Measurements from ENCODE around the gene GHRHR.

The GHRHR gene

DNA sequence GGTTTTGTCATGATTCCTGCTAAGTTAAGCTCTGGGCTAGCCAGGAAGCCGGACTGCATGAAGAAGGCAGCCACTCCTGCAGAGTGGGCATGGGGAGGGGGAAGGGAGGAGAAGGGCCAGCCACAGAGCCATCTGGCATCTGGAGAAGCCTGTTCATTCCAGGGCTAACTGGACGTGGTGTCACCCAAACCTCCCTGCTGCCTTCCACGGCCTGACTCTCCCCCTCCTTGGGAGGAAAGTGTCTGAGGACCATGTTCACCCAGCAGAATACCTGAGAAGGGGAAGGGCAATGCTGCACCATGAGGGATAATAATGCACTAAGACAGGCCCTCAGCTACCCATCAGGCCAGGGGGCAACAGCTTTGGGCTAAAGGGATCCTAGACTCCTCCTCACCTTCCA, 36.7 kb upstream of the GHRHR start:
- intact Hi-C loops (cut with DNase I): no loop called here
- DNase-seq: peak in 3 of 10 donors; percentile 2 to 66 (median 35)

DNA sequence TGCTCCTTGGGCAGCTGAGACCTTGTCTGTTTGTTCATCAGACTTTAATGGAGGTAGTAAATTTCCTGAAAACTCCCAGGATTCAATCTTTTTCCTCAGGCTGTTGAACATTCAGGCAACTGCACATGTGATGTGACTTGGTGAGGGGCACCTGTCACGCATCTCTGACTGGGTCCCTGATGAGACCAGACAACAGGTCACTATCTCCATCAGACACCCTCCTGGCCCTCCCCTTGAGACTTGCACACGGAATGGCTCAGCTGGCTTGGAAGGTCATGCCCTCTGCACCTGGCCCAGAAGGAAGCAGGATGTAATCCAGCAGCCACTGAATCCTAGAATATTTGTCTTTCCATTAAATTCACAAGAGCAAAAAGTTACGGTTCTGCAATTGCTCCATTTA, 36.2 kb upstream of the GHRHR start:
- DNase-seq: peak in 3 of 10 donors; percentile 1 to 20 (median 7)

DNA sequence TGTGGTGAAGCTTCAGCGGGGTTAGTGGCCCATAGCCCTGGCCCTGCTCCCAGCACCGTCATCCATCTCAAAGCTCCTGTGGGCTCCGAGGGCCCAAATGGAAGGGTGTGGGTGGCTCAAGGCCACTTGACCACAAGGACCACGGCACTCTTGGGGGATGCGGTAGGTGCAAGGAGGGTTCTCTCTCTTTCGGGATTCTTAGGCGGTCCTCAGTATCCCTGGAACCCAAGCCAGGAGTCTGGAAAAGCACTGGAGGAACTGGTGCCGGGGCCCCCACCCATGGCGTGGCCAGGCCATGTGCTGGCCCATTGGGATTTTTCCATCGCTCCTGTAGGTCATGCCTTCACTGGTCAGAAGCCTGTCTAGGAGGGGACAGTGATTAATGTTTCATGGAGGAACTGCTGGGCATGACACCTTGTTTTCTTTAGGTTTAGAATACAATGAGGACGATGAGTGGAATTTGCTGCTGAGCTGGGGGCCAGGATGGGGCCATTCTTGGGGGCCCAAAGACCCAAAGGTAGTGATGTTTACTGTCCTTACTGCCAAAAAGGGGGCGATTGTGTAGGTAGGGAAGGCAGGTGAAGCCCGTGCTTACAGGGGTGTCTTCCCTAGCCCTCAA, 35.4 kb upstream of the GHRHR start:
- intact Hi-C loops (cut with DNase I): no loop called here
- peak in 5 of 10 donors; percentile 2 to 50 (median 34) for DNase-seq

More for the DNA sequence above, 36.2 kb upstream of the GHRHR start:
- intact Hi-C loops (cut with DNase I): no loop called here

DNA sequence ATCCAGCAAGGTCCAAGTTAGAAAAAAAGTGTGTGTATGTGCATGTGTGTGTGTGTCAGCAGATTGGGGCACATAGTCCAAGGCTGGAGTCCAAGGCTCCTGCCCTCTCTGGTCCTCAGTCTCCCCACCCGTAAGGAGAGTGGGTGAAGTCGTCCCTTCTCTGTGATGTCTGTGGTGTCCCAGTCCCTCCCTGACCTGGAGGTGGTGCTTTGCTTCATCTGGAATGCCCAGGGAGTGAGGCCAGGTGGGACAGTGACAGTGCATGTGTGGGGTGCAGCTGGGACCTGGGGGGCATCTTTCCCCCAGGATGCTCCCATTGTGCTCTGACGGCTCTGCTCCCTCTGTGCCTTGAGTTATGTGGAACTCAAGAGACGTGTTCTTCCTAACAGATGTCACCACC, 34.1 kb upstream of the GHRHR start:
- intact Hi-C loops (cut with DNase I): no loop called here
- peak in 2 of 10 donors; percentile 1 to 27 for DNase-seq

DNA sequence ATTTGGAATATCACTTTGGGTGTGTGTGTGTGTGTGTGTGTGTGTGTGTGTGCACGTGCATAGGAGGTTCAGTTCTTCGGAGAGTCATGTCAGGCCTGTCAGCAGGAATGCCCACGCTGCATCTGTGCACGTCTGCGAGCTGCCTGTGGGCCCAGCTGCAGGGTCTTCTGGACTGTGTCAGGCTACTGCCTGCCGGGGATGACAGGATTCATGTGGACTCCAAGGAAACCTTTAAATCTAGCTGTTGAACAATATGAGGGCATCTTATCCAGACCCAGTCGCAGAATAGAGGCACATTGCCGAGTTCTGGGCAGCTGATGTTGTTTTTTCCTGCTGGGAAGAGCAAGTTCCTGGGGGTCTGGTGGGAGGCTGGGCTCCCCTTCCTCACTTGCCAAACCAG, 33.1 kb upstream of the GHRHR start:
- DNase-seq: peak in 2 of 10 donors; percentile 55 to 56

DNA sequence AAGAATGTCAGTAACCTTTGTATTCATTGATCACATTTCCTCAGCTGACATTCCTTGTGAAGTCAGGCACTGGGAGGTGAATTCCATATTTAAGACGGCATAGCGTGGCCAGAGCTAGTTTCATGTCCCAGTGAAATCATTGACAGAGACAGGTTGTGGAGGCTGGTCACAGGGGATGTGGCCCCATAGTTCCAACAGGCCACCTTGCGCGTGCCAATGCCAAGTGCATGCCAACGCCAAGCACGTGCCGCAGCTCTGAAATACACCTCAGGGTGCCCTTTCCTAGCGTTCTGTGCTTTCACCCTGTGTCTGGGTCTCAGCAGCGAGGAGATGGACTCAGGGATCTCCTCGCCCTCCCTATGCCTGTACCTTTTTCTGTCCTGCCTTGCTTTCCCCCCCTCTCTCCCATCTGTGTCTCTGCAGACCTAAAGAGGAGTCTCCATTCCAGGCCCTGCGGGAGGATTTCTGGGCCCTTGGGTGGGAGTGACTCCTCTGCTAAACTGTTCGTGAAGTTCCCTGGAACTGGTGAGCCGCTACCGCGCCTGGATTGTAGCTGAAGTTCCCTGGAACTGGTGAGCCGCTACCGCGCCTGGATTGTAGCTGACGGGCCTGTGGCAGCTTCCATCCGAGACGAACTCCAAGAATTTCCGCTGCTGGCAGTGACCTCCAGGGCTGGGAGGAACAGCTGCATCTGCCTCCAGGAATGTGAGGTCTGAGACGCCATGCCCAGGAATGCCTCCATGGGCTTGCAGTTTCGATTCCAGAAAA, 32.4 kb upstream of the GHRHR start:
- DNase-seq: peak in 3 of 10 donors; percentile 55 to 77 (median 61)

More for the DNA sequence above, 33.1 kb upstream of the GHRHR start:
- intact Hi-C loops (cut with DNase I): no loop called here

DNA sequence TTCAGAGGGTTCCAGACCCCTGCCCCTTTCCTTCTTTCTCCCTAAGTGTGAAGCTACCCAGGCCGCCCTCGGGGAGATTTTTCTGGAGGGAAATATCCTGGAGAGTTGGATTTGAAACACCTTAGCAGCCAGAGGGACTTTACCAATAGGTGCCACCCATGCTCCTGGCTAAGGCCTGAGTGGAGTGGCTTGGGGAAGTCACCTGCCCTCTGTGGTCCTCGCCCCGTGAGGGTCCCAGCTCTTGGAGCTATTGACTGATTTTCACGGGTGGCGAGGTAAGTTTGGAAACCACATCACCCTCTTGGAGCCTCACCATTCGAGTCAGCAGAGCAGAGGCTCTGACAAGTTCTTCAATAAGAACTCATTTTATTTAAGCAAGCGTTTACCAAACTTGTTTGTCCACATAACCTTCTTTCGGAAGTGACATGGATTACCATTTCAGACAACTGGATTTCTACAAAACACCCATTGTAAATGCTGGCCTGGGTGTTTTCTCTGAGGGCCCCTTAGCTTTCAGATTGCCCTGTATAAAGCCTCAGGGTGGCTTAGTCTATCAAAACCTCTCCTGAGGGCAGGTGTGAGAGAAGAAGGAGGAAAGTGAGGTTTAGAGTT, 31.7 kb upstream of the GHRHR start:
- intact Hi-C loops (cut with DNase I): no loop called here

More for the DNA sequence above, 32.4 kb upstream of the GHRHR start:
- intact Hi-C loops (cut with DNase I): no loop called here

DNA sequence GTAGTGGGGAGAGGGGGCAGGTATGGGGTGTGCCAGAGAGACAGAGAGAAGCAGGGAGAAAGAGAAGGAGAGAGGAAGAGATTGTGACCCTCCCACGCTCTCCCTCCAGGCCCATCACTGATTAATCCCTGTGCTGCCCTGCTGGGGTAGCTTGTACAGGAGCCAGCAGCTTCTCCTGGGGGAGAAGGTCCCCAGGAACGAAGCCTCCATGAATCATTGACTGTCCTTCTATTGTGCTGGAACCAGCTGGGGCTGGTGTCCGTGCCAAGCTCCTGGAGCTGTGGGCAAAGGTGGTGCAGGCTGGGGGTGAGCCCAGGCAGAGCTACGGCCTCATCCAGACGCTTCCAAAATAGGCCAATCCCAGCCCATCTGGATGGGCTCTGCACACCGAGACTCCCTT, 31.2 kb upstream of the GHRHR start:
- intact Hi-C loops (cut with DNase I): no loop called here
- peak in 3 of 10 donors; percentile 64 to 81 (median 75) for DNase-seq

More for the DNA sequence above, 31.7 kb upstream of the GHRHR start:
- no peak for DNase-seq

DNA sequence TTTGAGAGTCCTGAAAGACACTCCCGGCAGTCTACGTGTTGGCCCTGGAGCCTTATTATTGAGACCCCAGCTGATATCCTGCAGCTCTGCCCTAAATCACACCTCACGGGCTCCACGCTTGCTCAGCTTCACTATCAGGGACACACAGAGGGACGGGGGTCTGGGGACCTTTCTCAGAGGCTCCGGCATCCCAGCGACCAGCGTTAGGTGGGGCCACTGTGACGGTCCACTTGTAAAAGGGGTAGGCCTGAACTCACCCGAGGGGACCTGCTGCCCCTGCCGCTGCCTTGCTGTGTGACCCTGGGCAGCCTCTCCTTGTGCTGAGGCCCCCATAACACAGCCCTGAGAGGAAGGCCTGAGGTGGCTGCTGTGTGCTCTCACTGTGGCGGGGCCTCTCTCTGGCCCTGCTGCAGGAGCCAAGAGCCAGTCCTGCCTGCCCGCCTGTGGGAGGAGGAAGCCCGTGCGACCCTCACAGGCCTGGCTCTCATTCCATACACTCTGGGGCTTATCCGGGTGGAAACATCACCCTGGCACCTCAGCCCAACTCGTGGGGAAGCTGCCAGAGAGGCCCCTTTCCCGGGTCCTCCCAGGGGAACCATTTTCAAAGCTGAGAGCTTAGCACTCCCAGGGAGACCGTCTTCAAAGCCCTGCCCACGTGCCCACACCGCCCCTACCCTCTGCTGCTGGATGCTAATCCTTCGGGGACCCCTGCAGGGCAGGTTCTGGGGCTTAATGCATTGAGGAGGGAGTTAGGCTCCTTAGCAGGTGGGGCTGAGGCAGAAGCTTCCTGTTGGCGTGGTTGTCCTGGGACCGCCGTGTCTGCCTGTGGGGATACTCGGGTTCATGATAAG, 30.4 kb upstream of the GHRHR start:
- intact Hi-C loops (cut with DNase I): no loop called here

DNA sequence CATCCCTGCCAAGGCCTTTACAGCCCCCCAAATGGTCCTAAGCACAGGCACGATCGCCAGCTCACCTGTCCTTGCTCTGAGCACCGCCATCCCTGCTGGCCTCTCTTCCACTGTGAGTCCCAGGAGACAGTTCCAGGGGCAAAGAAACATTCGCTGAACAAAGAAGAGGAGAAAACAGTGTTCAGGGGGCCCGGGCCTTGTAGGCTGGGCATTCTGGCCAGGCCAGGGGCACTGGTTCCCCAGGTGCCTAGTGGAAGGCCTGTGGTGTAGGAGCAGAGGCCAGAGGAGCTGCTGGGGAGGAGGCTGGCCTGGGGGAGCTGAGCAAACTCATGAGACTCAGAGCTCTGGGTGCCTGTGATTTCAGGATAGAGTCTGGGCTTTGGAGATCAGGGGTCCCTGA, 29.5 kb upstream of the GHRHR start:
- intact Hi-C loops (cut with DNase I): no loop called here
- DNase-seq: peak in 1 of 10 donors; percentile 46

More for the DNA sequence above, 30.4 kb upstream of the GHRHR start:
- DNase-seq: peak in 2 of 10 donors; percentile 63 to 74

DNA sequence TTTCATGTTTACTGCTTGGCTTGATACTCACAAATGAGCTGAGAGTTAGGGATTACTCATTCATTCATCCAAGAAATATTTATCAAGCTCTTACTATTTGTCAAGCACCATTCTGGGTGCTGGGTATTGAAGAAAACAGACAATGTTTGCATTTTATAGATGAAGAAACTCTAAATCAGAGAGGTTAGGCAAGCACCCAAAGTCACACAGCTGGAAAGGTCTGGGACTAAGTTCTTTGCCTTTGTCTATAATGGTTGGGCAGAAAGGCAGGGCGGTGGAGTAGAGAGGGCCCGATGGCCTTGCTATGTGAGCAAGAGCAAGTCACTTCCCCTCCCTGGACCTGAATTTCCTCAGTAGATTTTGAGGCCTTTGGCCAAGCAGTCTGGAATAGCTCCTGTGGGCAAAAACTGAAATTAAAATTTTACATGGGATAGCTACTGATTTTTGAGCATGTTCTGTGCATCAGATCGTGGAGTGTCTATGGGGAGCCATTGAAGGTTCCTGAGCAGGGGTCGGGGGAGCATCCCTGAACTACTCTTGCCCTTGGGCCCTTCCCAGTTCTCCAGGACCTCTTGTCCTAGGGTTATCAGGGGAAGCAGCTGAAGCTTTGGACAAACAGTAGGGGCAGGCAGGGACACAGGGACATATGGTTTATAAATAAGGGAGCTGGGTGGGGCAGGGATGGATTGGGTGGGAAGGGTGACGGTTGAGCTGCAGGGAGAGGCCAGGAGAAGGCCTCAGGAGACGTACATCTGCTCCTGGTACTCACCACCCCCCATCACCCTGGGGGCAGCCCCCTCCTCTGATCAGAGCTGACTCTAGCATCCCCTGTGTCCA, 28.8 kb upstream of the GHRHR start:
- no peak for DNase-seq
- intact Hi-C loops (cut with DNase I): no loop called here

DNA sequence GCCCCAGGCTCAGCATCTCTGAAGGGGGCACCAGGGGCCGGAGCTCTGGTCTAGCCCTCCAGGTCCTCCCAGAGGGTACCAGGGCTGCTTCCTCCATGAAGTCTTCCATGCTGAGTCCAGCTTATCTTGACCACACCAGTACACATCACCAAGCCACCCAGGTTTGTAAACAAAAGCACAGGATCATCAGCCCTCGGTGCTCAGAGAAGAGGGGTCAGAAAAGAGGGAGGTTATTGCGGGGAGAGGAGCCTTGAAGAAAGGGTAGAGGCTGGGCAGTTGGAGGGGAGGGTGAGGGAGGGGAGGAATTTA, 28.2 kb upstream of the GHRHR start:
- no peak for DNase-seq
- intact Hi-C loops (cut with DNase I): no loop called here

DNA sequence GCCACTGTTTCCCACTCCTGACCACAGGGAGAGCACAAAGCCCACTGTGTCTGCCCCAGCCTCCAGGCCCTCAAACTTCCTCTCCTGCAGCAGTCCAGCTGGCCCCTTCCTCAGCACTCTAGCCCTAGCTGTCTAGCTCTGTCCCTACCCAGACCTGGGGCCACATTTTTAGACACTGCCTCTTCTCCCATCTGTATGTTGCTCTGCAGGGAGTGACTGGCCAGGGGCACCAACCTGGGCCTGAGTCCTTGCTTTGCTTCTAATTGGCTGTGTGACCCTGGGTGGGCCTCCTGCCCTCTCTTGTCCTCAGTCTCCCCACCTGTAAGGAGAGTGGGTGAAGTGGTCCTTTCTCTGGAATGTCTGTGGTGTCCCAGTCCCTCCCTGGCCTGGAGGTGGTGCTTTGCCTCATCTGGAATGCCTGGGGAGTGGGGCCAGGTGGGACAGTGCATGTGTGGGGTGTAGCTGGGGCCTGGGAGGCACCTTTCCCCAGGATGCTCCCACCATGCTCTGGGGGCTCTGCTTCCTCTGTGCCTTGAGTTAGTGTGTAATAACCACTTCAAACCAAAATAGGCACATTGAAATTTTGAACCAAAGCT, 27.0 kb upstream of the GHRHR start:
- intact Hi-C loops (cut with DNase I): no loop called here
- DNase-seq: peak in 1 of 10 donors; percentile 34

DNA sequence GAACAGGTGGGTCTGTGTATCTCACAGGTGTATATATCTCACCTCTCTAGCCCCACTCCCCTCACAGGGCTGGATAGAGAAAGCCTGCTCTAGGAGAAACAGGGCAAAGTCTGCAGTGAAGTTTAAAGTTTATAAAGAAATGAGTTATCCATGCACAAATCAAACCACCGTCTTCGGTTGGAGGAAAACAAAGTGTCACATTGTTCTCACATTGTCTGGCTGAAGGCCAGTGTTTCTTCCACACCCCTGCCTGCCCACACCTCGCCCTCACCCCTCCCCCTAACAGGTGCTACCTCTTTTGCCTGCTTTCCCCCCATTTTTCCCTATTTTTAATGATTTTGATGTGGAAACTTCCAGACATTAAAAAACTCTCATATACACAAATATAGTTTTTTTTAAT, 26.3 kb upstream of the GHRHR start:
- DNase-seq: no peak
- intact Hi-C loops (cut with DNase I): no loop called here

DNA sequence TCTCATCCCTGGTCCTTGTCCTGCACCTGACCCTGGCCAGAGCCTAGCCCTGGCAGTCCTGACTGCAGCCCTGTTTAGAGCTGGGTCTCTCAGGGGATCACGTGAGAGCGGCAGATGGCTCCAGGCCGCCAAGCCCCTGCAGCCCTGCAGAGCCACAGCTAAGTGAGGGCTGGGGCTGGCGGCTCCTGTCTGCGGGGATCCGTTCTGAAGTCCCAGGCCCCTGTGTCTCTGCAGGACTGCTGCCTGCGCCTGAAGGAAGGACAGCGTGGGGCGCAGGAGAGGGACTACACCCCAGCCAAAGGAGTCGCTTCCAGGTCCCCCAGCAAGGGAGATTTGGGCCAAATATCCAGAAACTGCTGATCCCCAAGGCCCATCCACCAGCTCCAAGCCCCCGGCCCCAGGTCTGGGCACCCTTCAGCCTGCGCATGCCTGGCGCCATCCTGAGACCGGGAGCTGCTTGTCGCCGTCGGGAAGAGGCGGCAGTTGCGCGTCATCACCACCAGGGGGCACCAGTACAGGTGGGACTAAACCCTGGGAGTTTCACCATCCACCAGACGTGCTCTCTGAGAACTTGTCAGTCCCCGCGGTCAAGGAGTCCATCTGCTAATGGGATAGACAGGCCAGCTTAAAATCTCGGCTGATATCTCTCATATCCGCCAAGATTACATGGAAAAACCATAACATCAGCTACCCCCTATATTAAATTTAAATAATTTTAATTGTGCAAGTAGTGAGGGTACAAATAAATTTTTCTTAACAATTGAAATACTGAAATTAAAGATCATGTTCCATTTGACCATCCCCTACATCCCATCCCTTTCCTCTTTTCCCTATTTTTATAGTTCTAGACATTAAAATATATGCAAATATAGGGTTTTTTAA, 25.1 kb upstream of the GHRHR start:
- peak; percentile 47 to 96 (median 76) for DNase-seq
- intact Hi-C loops (cut with DNase I): no loop called here

DNA sequence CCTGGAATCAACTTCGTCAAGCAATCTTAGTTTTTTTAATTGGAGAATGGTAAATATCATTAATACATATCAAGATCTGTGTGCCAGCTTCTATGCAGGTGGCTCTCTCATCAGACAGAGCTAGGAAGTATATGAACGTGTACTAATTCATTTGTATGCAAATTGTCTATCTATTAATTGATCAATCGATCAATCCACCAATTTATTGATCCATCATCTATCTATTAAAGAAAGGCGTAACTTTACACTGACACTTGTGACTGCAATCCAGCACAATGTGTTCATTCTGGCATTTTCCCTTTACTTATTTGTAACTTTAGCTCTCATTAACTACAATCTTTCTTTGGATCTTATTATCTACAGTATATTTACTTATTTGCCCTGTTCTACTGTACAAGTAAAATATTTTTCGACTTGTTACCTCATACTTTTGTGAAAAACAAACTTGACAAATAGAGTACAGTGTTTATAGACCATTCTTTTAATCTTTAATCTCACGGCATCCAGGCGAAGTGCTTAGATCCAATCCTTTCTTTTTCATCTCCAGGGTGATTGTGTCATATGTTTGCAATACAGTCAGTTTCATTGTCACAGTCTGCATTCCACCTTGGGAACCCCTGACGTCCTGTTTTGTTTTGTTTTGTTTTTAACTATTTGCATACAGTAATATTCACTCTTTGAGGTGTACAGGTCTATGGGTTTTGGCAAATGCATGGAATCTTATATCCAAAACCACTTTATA, 22.0 kb upstream of the GHRHR start:
- DNase-seq: no peak
- intact Hi-C loops (cut with DNase I): no loop called here

DNA sequence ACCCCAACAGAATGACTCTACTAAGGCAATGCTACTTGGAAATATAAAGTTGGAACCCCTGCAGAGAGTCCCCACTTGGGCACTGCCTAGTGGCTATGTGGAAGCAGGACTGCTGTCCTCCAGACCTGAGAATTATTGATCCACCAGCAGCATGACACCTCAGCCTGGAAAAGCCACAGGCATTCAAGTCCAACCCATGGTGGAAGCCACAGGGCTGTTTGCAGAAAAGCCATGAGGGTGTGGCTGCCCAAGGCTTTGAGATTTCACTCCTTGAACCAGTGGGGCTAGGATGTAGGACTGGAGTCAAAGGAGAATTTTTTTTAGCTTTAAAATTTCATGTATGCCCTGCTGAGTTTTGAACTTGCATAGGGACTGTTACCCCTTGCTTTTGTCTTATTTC, 13.6 kb upstream of the GHRHR start:
- intact Hi-C loops (cut with DNase I): no loop called here
- no peak for DNase-seq

DNA sequence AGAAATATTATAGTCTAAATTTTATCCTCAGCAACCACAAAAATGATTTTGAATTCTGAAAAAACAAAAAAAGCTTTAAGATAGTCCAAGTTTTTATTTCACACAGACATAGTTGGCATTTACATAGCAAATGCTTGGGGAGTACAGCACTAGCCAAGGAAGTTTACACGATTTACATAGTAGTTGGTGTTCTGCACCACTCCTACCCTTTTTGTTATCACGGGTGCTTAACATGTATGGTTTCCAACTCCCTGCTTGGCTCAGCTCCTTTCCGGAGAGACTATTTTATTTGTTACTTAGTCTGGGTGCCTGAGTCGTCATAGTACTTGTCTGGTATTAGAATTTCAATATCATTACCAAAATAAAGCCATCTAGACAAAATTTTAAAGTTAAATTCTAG, 8.8 kb upstream of the GHRHR start:
- DNase-seq: no peak
- intact Hi-C loops (cut with DNase I): no loop called here
